Gastrocnemius medialis (tissue), 4 donors: ENCODE data around the gene NACAD. TPM values are rescaled to one million over a fixed set of nuclear protein-coding genes. Genes with fewer than 3 reads are reported as not detected.
"Not testable (repeated sequence)": the region's sequence is repeated elsewhere in the genome, so short reads cannot be mapped to it uniquely, and the experiment has no call there.

Source experiments
- ATAC-seq, 2 donors: fragments of 150-250 bp; one replicate each; pipeline ENCODE4 v1.9.1; 2016
- DNase-seq, 2 donors: peaks; one replicate each; pipeline ENCODE4 v3.0.0-alpha.2; 2019
- H3K27ac ChIP-seq, 4 donors: fragments of 200-600 bp; sonication (generic); 1 replicate in 1 of 4; 2 replicates in 3 of 4; pipeline ENCODE4 v1.5.1; 2016 to 2018; ENCODE audit warnings: mild to moderate bottlenecking in 2 of 4, moderate library complexity in 1 of 4
- H3K27me3 ChIP-seq, 3 donors: fragments of 200-600 bp; sonication (generic) in 2 of 3; 1 replicate in 1 of 3; 2 replicates in 2 of 3; pipeline versions ENCODE4 v1.5.1 to v1.6.0; 2016 to 2019; ENCODE audit warnings: mild to moderate bottlenecking in 1 of 3, moderate library complexity in 1 of 3
- H3K36me3 ChIP-seq, 2 donors: fragments of 200-600 bp; sonication (generic) in 1 of 2; one replicate each; pipeline ENCODE4 v1.5.1; 2017 to 2018
- H3K4me1 ChIP-seq, 2 donors: fragments of 200-600 bp; sonication (generic) in 1 of 2; one replicate each; pipeline ENCODE4 v1.5.1; 2016 to 2017; ENCODE audit warnings: mild to moderate bottlenecking in 2 of 2
- H3K4me3 ChIP-seq, 4 donors: fragments of 200-600 bp; sonication (generic) in 3 of 4; 1 replicate in 1 of 4; 2 replicates in 3 of 4; pipeline ENCODE4 v1.5.1; 2016 to 2019; ENCODE audit warnings: mild to moderate bottlenecking in 2 of 4
- H3K9me3 ChIP-seq, 3 donors: fragments of 200-600 bp; sonication (generic) in 2 of 3; 1 replicate in 1 of 3; 2 replicates in 2 of 3; pipeline ENCODE4 v1.5.1; 2016 to 2019
- CTCF ChIP-seq, 5 experiments: fragments of 450-650 bp in 3 of 5; fragments of 200-600 bp in 2 of 5; sonication (generic) in 2 of 5; IDR thresholded peaks in 4 of 5; conservative IDR thresholded peaks in 1 of 5; 1 replicate in 4 of 5; 2 replicates in 1 of 5; pipeline ENCODE4 v1.5.1; 2016 to 2019; ENCODE audit warnings: antibody characterized with exemption in 5 of 5, mild to moderate bottlenecking in 3 of 5, moderate library complexity in 3 of 5
- POLR2A ChIP-seq, 2 donors: fragments of 450-650 bp; IDR thresholded peaks; one replicate each; pipeline ENCODE4 v1.6.1; 2017; ENCODE audit warnings: antibody characterized with exemption in 2 of 2, mild to moderate bottlenecking in 2 of 2, moderate library complexity in 2 of 2
- in situ Hi-C, 4 donors: fragments of 200-750 bp; cut with MboI; loops; one replicate each; pipeline versions ENCODE4 v1.15.0 to v1.8.0; 2017; ENCODE audit warnings: low sequenced_read_pairs in 4 of 4
- intact Hi-C: fragments of 100-400 bp; cut with DNase I; formaldehyde crosslinking; loops from one replicate; pipeline ENCODE4 v1.15.1; 2023; ENCODE audit warnings: low total_unique reads
- total RNA-seq, 4 donors: library from RNA; depleted of rRNA; stranded (reverse); fragments of >200 nt; gene quantifications; one replicate each; pipeline versions ENCODE4 v1.1.0 to v1.2.3, GENCODE V29; 2016

The NACAD gene
- total RNA-seq, 4 donors from 2014 or later: 0.46 to 1.5 (median 1.1) TPM

- TF ChIP-seq POLR2A (IDR thresholded peaks at IDR 0.05): no peak
- TF ChIP-seq CTCF (IDR thresholded peaks at IDR 0.05 in 4 of 5, conservative IDR thresholded peaks at IDR 0.05 in 1 of 5): no peak
- no peak for ATAC-seq
- Histone ChIP-seq H3K27ac (no peak overlapping the region), H3K27me3 (no peaks in the 10 kb centered on the region), H3K36me3 (no peaks in the 10 kb centered on the region), H3K4me3 (no peak overlapping the region), H3K4me1 (no peaks in the 10 kb centered on the region), H3K9me3 (no peaks in the 10 kb centered on the region)
- DNase-seq: no peak
- intact Hi-C loops (loop anchor here (10.0 kb wide), 1 partner anchor 533 kb away; the partner anchor contains the start of gene TMED4), in situ Hi-C loops (loop anchor here (10.0 to 25.0 kb wide), 2 partner anchors 133 to 531 kb away; partner anchors contain the start of gene TMED4 (in 4 of the 4))
Observed at GRCh38 chr7:45118292-45118691, 29.5 kb upstream of the NACAD start.

- ATAC-seq (no peak), DNase-seq (no peak)
- no peaks in the 10 kb centered on the region for H3K36me3 ChIP-seq
- in situ Hi-C loops: loop anchor here (10.0 to 25.0 kb wide), 2 partner anchors 133 to 530 kb away; partner anchors contain the start of gene TMED4 (in 4 of the 4)
- TF ChIP-seq POLR2A (IDR thresholded peaks at IDR 0.05): no peak
- TF ChIP-seq CTCF (IDR thresholded peaks at IDR 0.05 in 4 of 5, conservative IDR thresholded peaks at IDR 0.05 in 1 of 5): no peak
- H3K27me3 ChIP-seq: no peaks in the 10 kb centered on the region
- H3K9me3 ChIP-seq: no peaks in the 10 kb centered on the region
- intact Hi-C loops: loop anchor here (10.0 kb wide), 1 partner anchor 533 kb away; the partner anchor contains the start of gene TMED4
- H3K27ac ChIP-seq: no peak overlapping the region
- no peak overlapping the region for H3K4me3 ChIP-seq
- no peaks in the 10 kb centered on the region for H3K4me1 ChIP-seq
Observed at GRCh38 chr7:45117582-45117981, 28.8 kb upstream of the NACAD start.

GRCh38 chr7:45116048-45116447 lies 27.3 kb upstream of the NACAD start:
- Histone ChIP-seq H3K9me3 (no peaks in the 10 kb centered on the region), H3K36me3 (no peaks in the 10 kb centered on the region), H3K27ac (no peak overlapping the region), H3K4me1 (peaks cover 5 to 6% of the 10 kb centered on the region in 2 donors), H3K27me3 (no peaks in the 10 kb centered on the region), H3K4me3 (no peak overlapping the region)
- in situ Hi-C loops: loop anchor here (10.0 to 25.0 kb wide), 2 partner anchors 131 to 529 kb away; partner anchors contain the start of gene TMED4 (in 4 of the 4)
- DNase-seq: no peak
- no peak for ATAC-seq
- intact Hi-C loops: loop anchor here (10.0 kb wide), 1 partner anchor 531 kb away; the partner anchor contains the start of gene TMED4
- TF ChIP-seq POLR2A (IDR thresholded peaks at IDR 0.05) (no peak), CTCF (IDR thresholded peaks at IDR 0.05 in 4 of 5, conservative IDR thresholded peaks at IDR 0.05 in 1 of 5) (no peak)

GRCh38 chr7:45114926-45115325 lies 26.2 kb upstream of the NACAD start:
- TF ChIP-seq POLR2A (IDR thresholded peaks at IDR 0.05) (no peak), CTCF (IDR thresholded peaks at IDR 0.05 in 4 of 5, conservative IDR thresholded peaks at IDR 0.05 in 1 of 5) (no peak)
- DNase-seq: no peak
- in situ Hi-C loops: loop anchor here (10.0 to 25.0 kb wide), 2 partner anchors 130 to 528 kb away; partner anchors contain the start of gene TMED4 (in 4 of the 4)
- Histone ChIP-seq H3K27ac (no peak overlapping the region), H3K36me3 (no peaks in the 10 kb centered on the region), H3K9me3 (no peaks in the 10 kb centered on the region), H3K4me3 (no peak overlapping the region), H3K4me1 (peaks cover 11 to 16% of the 10 kb centered on the region in 2 donors), H3K27me3 (no peaks in the 10 kb centered on the region)
- ATAC-seq: no peak
- intact Hi-C loops: loop anchor here (5.0 to 10.0 kb wide), 2 partner anchors 228 to 530 kb away; partner anchors contain the start of genes PURB and TMED4

- in situ Hi-C loops: loop anchor here (10.0 to 25.0 kb wide), 2 partner anchors 129 to 527 kb away; partner anchors contain the start of gene TMED4 (in 4 of the 4)
- not testable (repeated sequence) for H3K4me3 ChIP-seq, H3K36me3 ChIP-seq, H3K27me3 ChIP-seq, H3K27ac ChIP-seq, ATAC-seq, DNase-seq, H3K9me3 ChIP-seq
- intact Hi-C loops: loop anchor here (5.0 to 10.0 kb wide), 2 partner anchors 227 to 529 kb away; partner anchors contain the start of genes PURB and TMED4
- H3K4me1 ChIP-seq: peaks cover 12 to 22% of the 10 kb centered on the region in 2 donors
Observed at GRCh38 chr7:45114257-45114656, 25.5 kb upstream of the NACAD start.
